ENCODE data around the gene DPYSL4.

DNA sequence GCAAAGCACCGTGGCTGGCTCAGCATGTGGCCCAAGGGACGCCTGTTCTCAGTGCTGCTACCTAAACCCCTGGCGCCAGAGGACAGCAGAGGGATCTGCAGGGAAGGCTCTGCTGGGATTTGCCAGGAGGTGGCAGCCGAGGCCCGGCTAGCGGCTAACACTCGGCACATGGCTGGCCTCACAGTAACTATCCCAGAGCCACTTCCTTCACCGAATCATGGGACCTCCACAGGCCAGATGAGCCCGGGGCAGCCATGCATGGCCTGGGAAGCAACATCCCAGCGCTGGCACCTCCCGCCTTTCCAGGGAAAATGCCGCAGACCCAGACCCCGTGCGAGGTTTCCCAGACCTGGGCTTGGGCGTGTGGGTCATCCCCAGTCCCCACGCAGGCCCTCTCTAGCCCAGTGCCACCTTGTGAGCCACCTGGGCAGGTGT is 36.4 kb downstream of the DPYSL4 start:
- TF ChIP-seq EZH2 (IDR thresholded peaks at IDR 0.05; ENCODE audit: insufficient read depth, low read length): no peak
- peak; percentile 89 for TF ChIP-seq CTCF (IDR thresholded peaks at IDR 0.05; ENCODE audit: insufficient read depth, low read depth, low read length)

Measured in astrocyte (in vitro differentiated cells and primary cell).